Neural cell (in vitro differentiated cells): Measurements from ENCODE around the gene MTR. TPM values are rescaled to one million over a fixed set of nuclear protein-coding genes. Genes with fewer than 3 reads are reported as not detected.

Source experiments
- H2AFZ ChIP-seq: fragments of 200-600, 300-800 bp; sonication (generic), shearing (Covaris generic); 2 replicates; pipeline ENCODE4 v1.6.0; 2014; ENCODE audit warnings: low read depth, mild to moderate bottlenecking, antibody characterized with exemption, low read length, moderate library complexity
- H3F3A ChIP-seq: fragments of 200-600 bp; shearing (Covaris generic); 2 replicates; pipeline ENCODE4 v1.6.1; 2016; ENCODE audit warnings: mild to moderate bottlenecking, moderate library complexity, mixed read lengths, antibody characterized with exemption, low read length; ENCODE audit not compliant: insufficient read depth, poor library complexity, severe bottlenecking
- H3K27ac ChIP-seq: fragments of 200-600, 300-800 bp; sonication (generic), shearing (Covaris generic); 2 replicates; pipeline ENCODE4 v1.5.1; 2014; ENCODE audit warnings: mild to moderate bottlenecking, low read length, moderate library complexity
- H3K27me3 ChIP-seq: fragments of 300-800, 200-600 bp; sonication (generic), shearing (Covaris generic); 2 replicates; pipeline ENCODE4 v1.6.0; 2014; ENCODE audit warnings: mild to moderate bottlenecking, low read depth, low read length, moderate library complexity; ENCODE audit not compliant: insufficient read depth
- H3K36me3 ChIP-seq: fragments of 300-800, 200-600 bp; sonication (generic), shearing (Covaris generic); 2 replicates; pipeline ENCODE4 v1.5.1; 2014; ENCODE audit warnings: mild to moderate bottlenecking, antibody characterized with exemption, low read length, moderate library complexity; ENCODE audit not compliant: insufficient read depth
- H3K4me2 ChIP-seq: fragments of 300-800, 200-600 bp; sonication (generic), shearing (Covaris generic); 2 replicates; pipeline ENCODE4 v1.6.0; 2014; ENCODE audit warnings: mild to moderate bottlenecking, low read length
- H3K4me3 ChIP-seq: fragments of 300-800, 200-600 bp; sonication (generic), shearing (Covaris generic); 2 replicates; pipeline ENCODE4 v1.5.1; 2014; ENCODE audit warnings: mild to moderate bottlenecking, low read length, moderate library complexity
- H3K79me2 ChIP-seq: fragments of 200-600 bp; shearing (Covaris generic); replicated peaks from 2 replicates; pipeline ENCODE4 v1.6.0; 2014; ENCODE audit warnings: mild to moderate bottlenecking, low read length, moderate library complexity; ENCODE audit not compliant: insufficient read depth
- H3K9ac ChIP-seq: fragments of 300-800, 200-600 bp; sonication (generic), shearing (Covaris generic); 2 replicates; pipeline ENCODE4 v1.6.1; 2016; ENCODE audit warnings: mild to moderate bottlenecking, low read length, mixed read lengths
- H3K9me2 ChIP-seq: fragments of 200-600 bp; shearing (Covaris generic); 2 replicates; pipeline ENCODE4 v1.6.1; 2016; ENCODE audit warnings: mild to moderate bottlenecking, low read length, mixed read lengths; ENCODE audit not compliant: insufficient read depth
- H3K9me3 ChIP-seq: fragments of 200-600, 300-800 bp; sonication (generic), shearing (Covaris generic); 2 replicates; pipeline ENCODE4 v1.6.1; 2016; ENCODE audit warnings: mild to moderate bottlenecking, mixed run types, low read length, moderate library complexity, mixed read lengths
- H4K20me1 ChIP-seq: fragments of 200-600 bp; shearing (Covaris generic); 2 replicates; pipeline ENCODE4 v1.6.1; 2016; ENCODE audit warnings: mild to moderate bottlenecking, mixed run types; ENCODE audit not compliant: insufficient read depth
- CTCF ChIP-seq: fragments of 450-650 bp; IDR thresholded peaks from 2 replicates; pipeline ENCODE4 v1.5.1; 2014; ENCODE audit warnings: antibody characterized with exemption, mild to moderate bottlenecking, moderate library complexity; ENCODE audit not compliant: poor library complexity, severe bottlenecking
- EP300 ChIP-seq: fragments of 450-650 bp; conservative IDR thresholded peaks from 2 replicates; pipeline ENCODE4 v1.6.1; 2014; ENCODE audit warnings: antibody characterized with exemption, mild to moderate bottlenecking, moderate library complexity; ENCODE audit not compliant: poor library complexity, severe bottlenecking
- EZH2 ChIP-seq: fragments of 200-600, 300-800 bp; shearing (Covaris generic), sonication (generic); IDR thresholded peaks from 2 replicates; pipeline ENCODE4 v1.6.1; 2014; ENCODE audit warnings: antibody characterized with exemption, low read length, borderline replicate concordance, mild to moderate bottlenecking; ENCODE audit not compliant: insufficient read depth, poor library complexity, severe bottlenecking
- MXI1 ChIP-seq: fragments of 450-650 bp; conservative IDR thresholded peaks from 2 replicates; pipeline ENCODE4 v1.6.1; 2014; ENCODE audit warnings: antibody characterized with exemption, mild to moderate bottlenecking; ENCODE audit not compliant: poor library complexity, severe bottlenecking
- POLR2AphosphoS5 ChIP-seq: IDR thresholded peaks from 2 replicates; pipeline ENCODE4 v1.6.1; 2012
- RAD21 ChIP-seq: fragments of 450-650 bp; conservative IDR thresholded peaks from 2 replicates; pipeline ENCODE4 v1.6.1; 2014; ENCODE audit warnings: antibody characterized with exemption, mild to moderate bottlenecking, moderate library complexity
- SMC3 ChIP-seq: fragments of 450-650 bp; conservative IDR thresholded peaks from 2 replicates; pipeline ENCODE4 v1.6.1; 2014; ENCODE audit warnings: antibody characterized with exemption, mild to moderate bottlenecking, moderate library complexity; ENCODE audit not compliant: poor library complexity
- TAF1 ChIP-seq: IDR thresholded peaks from 2 replicates; pipeline ENCODE4 v1.6.1; 2012; ENCODE audit warnings: low read depth
- polyA plus RNA-seq: library from polyadenylated mRNA; depleted of rRNA; stranded (reverse); fragments of >200 nt; gene quantifications from 2 replicates; pipeline ENCODE4 v1.2.3, GENCODE V29; 2014
- TF ChIP-seq, protein P1 (sequence below): IDR thresholded peaks from 2 replicates; pipeline ENCODE4 v1.6.1; 2012; ENCODE audit warnings: borderline replicate concordance

MTR gene
- polyA plus RNA-seq, 1 donor from 2014 or later: 14.1 TPM

GRCh38 chr1:236888903-236889302 is 93.8 kb downstream of the MTR start:
- H2AFZ ChIP-seq: no peak overlapping the region
- peaks cover 3% of the 10 kb centered on the region for H3K36me3 ChIP-seq
- H3K9me3 ChIP-seq: no peaks in the 10 kb centered on the region
- no peaks in the 10 kb centered on the region for H3K9me2 ChIP-seq
- H3K27me3 ChIP-seq: no peaks in the 10 kb centered on the region
- no peak overlapping the region for H3K4me2 ChIP-seq
- no peak overlapping the region for H3K9ac ChIP-seq
- no peak for TF ChIP-seq EZH2
- no peak for TF ChIP-seq POLR2AphosphoS5
- TF ChIP-seq, protein P1, sequence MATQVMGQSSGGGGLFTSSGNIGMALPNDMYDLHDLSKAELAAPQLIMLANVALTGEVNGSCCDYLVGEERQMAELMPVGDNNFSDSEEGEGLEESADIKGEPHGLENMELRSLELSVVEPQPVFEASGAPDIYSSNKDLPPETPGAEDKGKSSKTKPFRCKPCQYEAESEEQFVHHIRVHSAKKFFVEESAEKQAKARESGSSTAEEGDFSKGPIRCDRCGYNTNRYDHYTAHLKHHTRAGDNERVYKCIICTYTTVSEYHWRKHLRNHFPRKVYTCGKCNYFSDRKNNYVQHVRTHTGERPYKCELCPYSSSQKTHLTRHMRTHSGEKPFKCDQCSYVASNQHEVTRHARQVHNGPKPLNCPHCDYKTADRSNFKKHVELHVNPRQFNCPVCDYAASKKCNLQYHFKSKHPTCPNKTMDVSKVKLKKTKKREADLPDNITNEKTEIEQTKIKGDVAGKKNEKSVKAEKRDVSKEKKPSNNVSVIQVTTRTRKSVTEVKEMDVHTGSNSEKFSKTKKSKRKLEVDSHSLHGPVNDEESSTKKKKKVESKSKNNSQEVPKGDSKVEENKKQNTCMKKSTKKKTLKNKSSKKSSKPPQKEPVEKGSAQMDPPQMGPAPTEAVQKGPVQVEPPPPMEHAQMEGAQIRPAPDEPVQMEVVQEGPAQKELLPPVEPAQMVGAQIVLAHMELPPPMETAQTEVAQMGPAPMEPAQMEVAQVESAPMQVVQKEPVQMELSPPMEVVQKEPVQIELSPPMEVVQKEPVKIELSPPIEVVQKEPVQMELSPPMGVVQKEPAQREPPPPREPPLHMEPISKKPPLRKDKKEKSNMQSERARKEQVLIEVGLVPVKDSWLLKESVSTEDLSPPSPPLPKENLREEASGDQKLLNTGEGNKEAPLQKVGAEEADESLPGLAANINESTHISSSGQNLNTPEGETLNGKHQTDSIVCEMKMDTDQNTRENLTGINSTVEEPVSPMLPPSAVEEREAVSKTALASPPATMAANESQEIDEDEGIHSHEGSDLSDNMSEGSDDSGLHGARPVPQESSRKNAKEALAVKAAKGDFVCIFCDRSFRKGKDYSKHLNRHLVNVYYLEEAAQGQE: no peak
- H3K79me2 ChIP-seq: no peaks in the 10 kb centered on the region
- H3F3A ChIP-seq: no peaks in the 10 kb centered on the region
- H3K4me3 ChIP-seq: no peak overlapping the region
- H4K20me1 ChIP-seq: no peaks in the 10 kb centered on the region
- H3K27ac ChIP-seq: no peak overlapping the region

DNA sequence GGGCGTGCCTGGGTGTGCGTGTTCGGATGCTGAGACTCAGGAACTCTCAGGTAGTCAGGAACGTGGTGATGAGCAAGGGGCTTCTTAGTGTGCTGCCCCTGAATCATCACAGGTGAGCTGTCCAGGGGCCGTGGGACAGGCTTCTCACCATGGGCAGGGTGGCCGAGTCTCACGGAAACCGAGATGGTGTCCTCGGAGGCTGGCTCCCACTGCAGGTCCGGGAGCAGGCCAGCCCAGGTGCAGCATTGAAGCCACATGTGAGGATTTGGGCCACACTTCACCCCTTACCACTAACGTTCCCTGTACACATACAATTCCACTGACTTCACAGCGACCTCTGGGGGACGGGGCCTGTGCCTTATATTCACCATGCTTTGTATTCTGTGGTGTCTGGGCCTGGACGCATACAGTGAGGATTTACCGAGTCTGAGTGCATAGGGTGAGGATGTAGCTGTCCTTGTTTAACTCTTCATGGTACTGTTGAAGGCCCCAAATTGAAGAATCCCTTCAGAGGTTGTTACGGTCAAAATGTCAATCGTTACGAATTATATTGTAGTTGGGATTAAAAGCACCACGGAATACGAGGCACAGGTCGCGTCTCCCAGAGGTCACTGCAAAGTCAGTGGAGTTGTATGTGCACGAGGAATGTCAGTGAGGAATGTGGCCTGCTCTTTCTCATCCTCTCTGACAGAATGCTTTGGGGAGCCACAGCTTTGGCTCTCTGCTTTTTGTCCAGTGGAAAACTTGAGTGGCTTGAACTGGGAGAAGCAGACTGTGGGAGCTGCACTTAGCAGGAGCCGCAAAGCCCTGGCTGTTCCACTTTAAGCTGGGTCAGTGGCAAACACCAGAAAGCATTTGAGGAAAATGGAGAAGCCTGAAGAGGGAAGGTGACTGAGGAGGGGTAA is 95.3 kb downstream of the MTR start:
- peaks cover 3% of the 10 kb centered on the region for H3K36me3 ChIP-seq

More for the DNA sequence above, 95.3 kb downstream of the MTR start:
- no peak overlapping the region for H3K9ac ChIP-seq
- H3K9me2 ChIP-seq: no peaks in the 10 kb centered on the region
- H3K27me3 ChIP-seq: no peaks in the 10 kb centered on the region
- TF ChIP-seq POLR2AphosphoS5 (no peak), RAD21 (no peak), EP300 (no peak), SMC3 (no peak), MXI1 (no peak), CTCF (no peak), TAF1 (no peak)
- TF ChIP-seq, protein P1: no peak
- no peak overlapping the region for H2AFZ ChIP-seq
- no peaks in the 10 kb centered on the region for H3K9me3 ChIP-seq
- H3K4me3 ChIP-seq: no peak overlapping the region
- no peak overlapping the region for H3K4me2 ChIP-seq
- no peaks in the 10 kb centered on the region for H4K20me1 ChIP-seq
- no peak overlapping the region for H3K27ac ChIP-seq
- no peaks in the 10 kb centered on the region for H3K79me2 ChIP-seq
- no peaks in the 10 kb centered on the region for H3F3A ChIP-seq
